SK-N-SH treated with all-trans-retinoic acid at 6 μM for 48 hours (cell line): ENCODE data around the gene CRAT.
A peak's percentile ranks its signal among the peaks of the same experiment; 100 is the strongest.

Source experiments
- ATAC-seq: fragments of 200-7000 bp; cut with Tn5 transposase; 3 replicates; pipeline ENCODE4 v1.9.1; 2020; ENCODE audit warnings: mild to moderate bottlenecking, moderate library complexity
- ARNTL ChIP-seq: fragments of 450-650 bp; formaldehyde crosslinking; IDR thresholded peaks from 2 replicates; pipeline ENCODE4 v1.5.0; 2020; ENCODE audit warnings: low read depth, mild to moderate bottlenecking, moderate library complexity, borderline replicate concordance
- BACH2 ChIP-seq: fragments of 250-450 bp; sonication (Bioruptor Pico); IDR thresholded peaks from 2 replicates; pipeline ENCODE4 v1.9.0; 2021; ENCODE audit warnings: mild to moderate bottlenecking, borderline replicate concordance
- CSDC2 ChIP-seq: fragments of 250-450 bp; sonication (Bioruptor Pico); IDR thresholded peaks from 2 replicates; pipeline ENCODE4 v1.5.0; 2020; ENCODE audit warnings: mild to moderate bottlenecking, moderate library complexity
- ESRRG ChIP-seq: fragments of 250-450 bp; sonication (Bioruptor Pico); IDR thresholded peaks from 2 replicates; pipeline ENCODE4 v1.6.1; 2021; ENCODE audit warnings: mild to moderate bottlenecking
- GLIS3 ChIP-seq: fragments of 250-450 bp; sonication (Bioruptor Pico); IDR thresholded peaks from 2 replicates; pipeline ENCODE4 v1.5.0; 2020; ENCODE audit warnings: mild to moderate bottlenecking, moderate library complexity
- ISL1 ChIP-seq: fragments of 250-450 bp; sonication (Bioruptor Pico); IDR thresholded peaks from 2 replicates; pipeline ENCODE4 v2.1.2; 2022; ENCODE audit warnings: mild to moderate bottlenecking, moderate library complexity
- OSR1 ChIP-seq: fragments of 250-450 bp; sonication (Bioruptor Pico); IDR thresholded peaks from 2 replicates; pipeline ENCODE4 v1.8.0; 2022; ENCODE audit warnings: moderate library complexity, mild to moderate bottlenecking, inconsistent platforms
- PPARA ChIP-seq: fragments of 250-450 bp; sonication (Bioruptor Pico); IDR thresholded peaks from 2 replicates; pipeline ENCODE4 v1.5.0; 2020; ENCODE audit warnings: mild to moderate bottlenecking, borderline replicate concordance
- RARB ChIP-seq: fragments of 250-450 bp; sonication (Bioruptor Pico); IDR thresholded peaks from 2 replicates; pipeline ENCODE4 v1.8.0; 2021; ENCODE audit warnings: mild to moderate bottlenecking, moderate library complexity
- SNAI2 ChIP-seq: fragments of 250-450 bp; sonication (Bioruptor Pico); IDR thresholded peaks from 2 replicates; pipeline ENCODE4 v1.5.0; 2020; ENCODE audit warnings: mild to moderate bottlenecking, moderate library complexity
- TCF4 ChIP-seq: fragments of 250-450 bp; sonication (Bioruptor Pico); IDR thresholded peaks from 2 replicates; pipeline ENCODE4 v1.8.0; 2021; ENCODE audit warnings: mild to moderate bottlenecking, moderate library complexity, borderline replicate concordance
- TOX ChIP-seq: fragments of 250-450 bp; sonication (Bioruptor Pico); IDR thresholded peaks from 2 replicates; pipeline ENCODE4 v1.8.0; 2021; ENCODE audit warnings: mild to moderate bottlenecking, moderate library complexity, borderline replicate concordance
- ZC3H10 ChIP-seq: fragments of 250-450 bp; sonication (Bioruptor Pico); IDR thresholded peaks from 2 replicates; pipeline ENCODE4 v1.5.1; 2021; ENCODE audit warnings: mild to moderate bottlenecking, moderate library complexity
- ZFP3 ChIP-seq: fragments of 250-450 bp; sonication (Bioruptor Pico); IDR thresholded peaks from 2 replicates; pipeline ENCODE4 v1.5.0; 2020; ENCODE audit warnings: mild to moderate bottlenecking, moderate library complexity
- ZFP30 ChIP-seq: fragments of 450-650 bp; formaldehyde crosslinking; IDR thresholded peaks from 2 replicates; pipeline ENCODE4 v1.5.0; 2022; ENCODE audit warnings: mild to moderate bottlenecking, moderate library complexity
- ZNF565 ChIP-seq: fragments of 450-650 bp; formaldehyde crosslinking; conservative IDR thresholded peaks from 2 replicates; pipeline ENCODE4 v1.5.0; 2020; ENCODE audit warnings: low read depth, mild to moderate bottlenecking, moderate library complexity
- ZNF70 ChIP-seq: fragments of 450-650 bp; formaldehyde crosslinking; IDR thresholded peaks from 2 replicates; pipeline ENCODE4 v1.5.0; 2020; ENCODE audit warnings: mild to moderate bottlenecking, moderate library complexity
- ZNF8 ChIP-seq: fragments of 450-650 bp; formaldehyde crosslinking; IDR thresholded peaks from 2 replicates; pipeline ENCODE4 v1.5.0; 2020; ENCODE audit warnings: mild to moderate bottlenecking, moderate library complexity
- TF ChIP-seq, protein P1 (sequence below): fragments of 250-450 bp; sonication (Bioruptor Pico); IDR thresholded peaks from 2 replicates; pipeline ENCODE4 v1.5.1; 2021; ENCODE audit warnings: mild to moderate bottlenecking, moderate library complexity
- TF ChIP-seq, protein P2 (sequence below): fragments of 250-450 bp; sonication (Bioruptor Pico); IDR thresholded peaks from 2 replicates; pipeline ENCODE4 v1.8.0; 2021; ENCODE audit warnings: low read depth, mild to moderate bottlenecking, moderate library complexity, borderline replicate concordance
- TF ChIP-seq, protein P3 (sequence below): fragments of 250-450 bp; sonication (Bioruptor Pico); IDR thresholded peaks from 2 replicates; pipeline ENCODE4 v1.5.1; 2020; ENCODE audit warnings: low read depth, mild to moderate bottlenecking, moderate library complexity
- TF ChIP-seq, protein P4 (sequence below): fragments of 250-450 bp; sonication (Bioruptor Pico); IDR thresholded peaks from 2 replicates; pipeline ENCODE4 v1.8.0; 2020; ENCODE audit warnings: mild to moderate bottlenecking, moderate library complexity, borderline replicate concordance
- TF ChIP-seq, protein P5 (sequence below): fragments of 250-450 bp; sonication (Bioruptor Pico); IDR thresholded peaks from 2 replicates; pipeline ENCODE4 v1.5.0; 2020; ENCODE audit warnings: mild to moderate bottlenecking, moderate library complexity

CRAT gene

DNA sequence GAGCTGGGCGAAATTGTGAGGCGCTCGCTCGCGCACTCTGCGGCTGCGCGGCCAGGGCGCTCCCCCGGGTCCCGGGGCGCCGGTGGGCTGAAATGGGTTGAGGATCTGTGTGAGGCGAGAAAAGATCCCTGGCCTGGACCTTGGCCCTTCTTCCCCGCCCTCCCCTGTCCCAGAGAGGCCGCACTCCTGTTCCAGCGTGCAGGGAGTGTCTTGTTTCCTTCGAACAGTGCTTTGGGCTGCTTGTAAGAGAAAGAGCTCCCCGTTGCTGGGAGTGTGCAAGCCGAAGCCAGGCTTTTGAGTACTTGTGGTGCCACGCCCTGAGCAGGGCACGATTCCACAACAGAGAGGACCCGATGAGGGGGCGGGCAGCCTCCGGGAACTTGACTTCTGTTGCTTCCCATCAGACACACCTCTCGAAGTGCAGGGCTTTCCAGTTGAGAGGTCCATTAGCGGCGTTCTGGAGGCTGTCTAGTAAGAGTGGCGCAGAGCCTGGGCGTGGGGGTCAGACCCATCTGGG, 29.1 kb downstream of the CRAT start:
- TF ChIP-seq, protein P1, sequence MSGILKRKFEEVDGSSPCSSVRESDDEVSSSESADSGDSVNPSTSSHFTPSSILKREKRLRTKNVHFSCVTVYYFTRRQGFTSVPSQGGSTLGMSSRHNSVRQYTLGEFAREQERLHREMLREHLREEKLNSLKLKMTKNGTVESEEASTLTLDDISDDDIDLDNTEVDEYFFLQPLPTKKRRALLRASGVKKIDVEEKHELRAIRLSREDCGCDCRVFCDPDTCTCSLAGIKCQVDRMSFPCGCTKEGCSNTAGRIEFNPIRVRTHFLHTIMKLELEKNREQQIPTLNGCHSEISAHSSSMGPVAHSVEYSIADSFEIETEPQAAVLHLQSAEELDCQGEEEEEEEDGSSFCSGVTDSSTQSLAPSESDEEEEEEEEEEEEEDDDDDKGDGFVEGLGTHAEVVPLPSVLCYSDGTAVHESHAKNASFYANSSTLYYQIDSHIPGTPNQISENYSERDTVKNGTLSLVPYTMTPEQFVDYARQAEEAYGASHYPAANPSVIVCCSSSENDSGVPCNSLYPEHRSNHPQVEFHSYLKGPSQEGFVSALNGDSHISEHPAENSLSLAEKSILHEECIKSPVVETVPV (CRISPR knock-in tag) = no peak
- TF ChIP-seq, protein P2, sequence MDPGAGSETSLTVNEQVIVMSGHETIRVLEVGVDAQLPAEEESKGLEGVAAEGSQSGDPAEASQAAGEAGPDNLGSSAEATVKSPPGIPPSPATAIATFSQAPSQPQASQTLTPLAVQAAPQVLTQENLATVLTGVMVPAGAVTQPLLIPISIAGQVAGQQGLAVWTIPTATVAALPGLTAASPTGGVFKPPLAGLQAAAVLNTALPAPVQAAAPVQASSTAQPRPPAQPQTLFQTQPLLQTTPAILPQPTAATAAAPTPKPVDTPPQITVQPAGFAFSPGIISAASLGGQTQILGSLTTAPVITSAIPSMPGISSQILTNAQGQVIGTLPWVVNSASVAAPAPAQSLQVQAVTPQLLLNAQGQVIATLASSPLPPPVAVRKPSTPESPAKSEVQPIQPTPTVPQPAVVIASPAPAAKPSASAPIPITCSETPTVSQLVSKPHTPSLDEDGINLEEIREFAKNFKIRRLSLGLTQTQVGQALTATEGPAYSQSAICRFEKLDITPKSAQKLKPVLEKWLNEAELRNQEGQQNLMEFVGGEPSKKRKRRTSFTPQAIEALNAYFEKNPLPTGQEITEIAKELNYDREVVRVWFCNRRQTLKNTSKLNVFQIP (CRISPR knock-in tag) = no peak
- TF ChIP-seq ZC3H10 (no peak), OSR1 (no peak)
- ATAC-seq = no peak; the same call in 2 of the 3 replicates

DNA sequence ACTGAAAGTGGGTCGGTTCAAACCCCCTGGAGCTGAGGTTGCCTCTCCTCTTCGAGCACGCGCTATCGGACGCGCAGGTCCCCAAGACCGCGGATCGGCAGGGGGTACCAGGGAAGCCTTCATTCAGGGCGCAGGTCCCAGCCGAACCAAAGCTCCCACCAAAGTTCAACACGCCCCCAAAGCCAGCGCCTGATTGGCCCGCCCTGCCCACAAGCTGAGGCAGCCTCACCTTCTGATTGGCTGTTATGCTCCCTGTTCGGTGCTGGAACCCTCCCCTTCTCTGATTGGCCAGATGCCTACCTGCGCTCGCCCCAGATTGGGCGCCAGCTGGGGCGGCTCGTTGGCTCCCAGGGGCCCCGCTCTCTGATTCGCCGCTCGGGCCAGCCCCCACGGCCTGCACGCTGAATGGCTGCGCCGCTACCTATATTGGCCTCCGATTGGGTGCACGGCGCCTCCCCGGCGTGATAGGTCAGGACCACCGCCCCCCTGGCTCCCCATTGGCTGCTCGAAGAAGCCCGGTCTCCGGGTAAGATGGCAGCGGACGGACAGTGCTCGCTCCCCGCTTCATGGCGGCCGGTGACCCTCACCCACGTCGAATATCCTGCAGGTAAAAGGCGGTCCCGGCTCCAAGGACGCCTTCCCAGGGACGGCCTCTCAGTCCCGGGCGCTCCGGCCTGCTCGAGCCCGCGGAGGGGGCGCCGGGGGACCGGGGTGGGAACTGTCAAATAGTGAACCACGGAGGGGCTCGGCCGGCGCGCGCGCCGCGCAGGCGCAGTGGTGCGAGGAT, 29.8 kb downstream of the CRAT start, which contains the start of gene DOLPP1:
TSS of gene DOLPP1 (plus strand) at position 511 of the 787 bp plus-strand sequence. CDS start at position 532, 21 bp downstream.
- TF ChIP-seq ZC3H10 = no peak
- TF ChIP-seq OSR1 = no peak
- peak; percentile 85; the same call in 1 of the 2 replicates for TF ChIP-seq ARNTL (CRISPR knock-in tag)
- peak; percentile 82; the same call in 1 of the 2 replicates for TF ChIP-seq BACH2 (CRISPR knock-in tag)
- TF ChIP-seq, protein P3, sequence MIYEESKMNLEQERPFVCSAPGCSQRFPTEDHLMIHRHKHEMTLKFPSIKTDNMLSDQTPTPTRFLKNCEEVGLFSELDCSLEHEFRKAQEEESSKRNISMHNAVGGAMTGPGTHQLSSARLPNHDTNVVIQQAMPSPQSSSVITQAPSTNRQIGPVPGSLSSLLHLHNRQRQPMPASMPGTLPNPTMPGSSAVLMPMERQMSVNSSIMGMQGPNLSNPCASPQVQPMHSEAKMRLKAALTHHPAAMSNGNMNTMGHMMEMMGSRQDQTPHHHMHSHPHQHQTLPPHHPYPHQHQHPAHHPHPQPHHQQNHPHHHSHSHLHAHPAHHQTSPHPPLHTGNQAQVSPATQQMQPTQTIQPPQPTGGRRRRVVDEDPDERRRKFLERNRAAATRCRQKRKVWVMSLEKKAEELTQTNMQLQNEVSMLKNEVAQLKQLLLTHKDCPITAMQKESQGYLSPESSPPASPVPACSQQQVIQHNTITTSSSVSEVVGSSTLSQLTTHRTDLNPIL (CRISPR knock-in tag) = no peak
- TF ChIP-seq ISL1 (CRISPR knock-in tag) = 0 out of 2 replicates have a peak, but pooled peaks have one; percentile 8
- no peak for TF ChIP-seq RARB (CRISPR knock-in tag)
- TF ChIP-seq TCF4 = no peak
- no peak for TF ChIP-seq ESRRG (CRISPR knock-in tag)
- TF ChIP-seq, protein P4, sequence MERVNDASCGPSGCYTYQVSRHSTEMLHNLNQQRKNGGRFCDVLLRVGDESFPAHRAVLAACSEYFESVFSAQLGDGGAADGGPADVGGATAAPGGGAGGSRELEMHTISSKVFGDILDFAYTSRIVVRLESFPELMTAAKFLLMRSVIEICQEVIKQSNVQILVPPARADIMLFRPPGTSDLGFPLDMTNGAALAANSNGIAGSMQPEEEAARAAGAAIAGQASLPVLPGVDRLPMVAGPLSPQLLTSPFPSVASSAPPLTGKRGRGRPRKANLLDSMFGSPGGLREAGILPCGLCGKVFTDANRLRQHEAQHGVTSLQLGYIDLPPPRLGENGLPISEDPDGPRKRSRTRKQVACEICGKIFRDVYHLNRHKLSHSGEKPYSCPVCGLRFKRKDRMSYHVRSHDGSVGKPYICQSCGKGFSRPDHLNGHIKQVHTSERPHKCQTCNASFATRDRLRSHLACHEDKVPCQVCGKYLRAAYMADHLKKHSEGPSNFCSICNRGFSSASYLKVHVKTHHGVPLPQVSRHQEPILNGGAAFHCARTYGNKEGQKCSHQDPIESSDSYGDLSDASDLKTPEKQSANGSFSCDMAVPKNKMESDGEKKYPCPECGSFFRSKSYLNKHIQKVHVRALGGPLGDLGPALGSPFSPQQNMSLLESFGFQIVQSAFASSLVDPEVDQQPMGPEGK = no peak
- peak; percentile 76; the same call in 1 of the 2 replicates for TF ChIP-seq ZNF70 (CRISPR knock-in tag)
- TF ChIP-seq ZFP3 = peak; percentile 78; the same call in 1 of the 2 replicates
- TF ChIP-seq, protein P5, sequence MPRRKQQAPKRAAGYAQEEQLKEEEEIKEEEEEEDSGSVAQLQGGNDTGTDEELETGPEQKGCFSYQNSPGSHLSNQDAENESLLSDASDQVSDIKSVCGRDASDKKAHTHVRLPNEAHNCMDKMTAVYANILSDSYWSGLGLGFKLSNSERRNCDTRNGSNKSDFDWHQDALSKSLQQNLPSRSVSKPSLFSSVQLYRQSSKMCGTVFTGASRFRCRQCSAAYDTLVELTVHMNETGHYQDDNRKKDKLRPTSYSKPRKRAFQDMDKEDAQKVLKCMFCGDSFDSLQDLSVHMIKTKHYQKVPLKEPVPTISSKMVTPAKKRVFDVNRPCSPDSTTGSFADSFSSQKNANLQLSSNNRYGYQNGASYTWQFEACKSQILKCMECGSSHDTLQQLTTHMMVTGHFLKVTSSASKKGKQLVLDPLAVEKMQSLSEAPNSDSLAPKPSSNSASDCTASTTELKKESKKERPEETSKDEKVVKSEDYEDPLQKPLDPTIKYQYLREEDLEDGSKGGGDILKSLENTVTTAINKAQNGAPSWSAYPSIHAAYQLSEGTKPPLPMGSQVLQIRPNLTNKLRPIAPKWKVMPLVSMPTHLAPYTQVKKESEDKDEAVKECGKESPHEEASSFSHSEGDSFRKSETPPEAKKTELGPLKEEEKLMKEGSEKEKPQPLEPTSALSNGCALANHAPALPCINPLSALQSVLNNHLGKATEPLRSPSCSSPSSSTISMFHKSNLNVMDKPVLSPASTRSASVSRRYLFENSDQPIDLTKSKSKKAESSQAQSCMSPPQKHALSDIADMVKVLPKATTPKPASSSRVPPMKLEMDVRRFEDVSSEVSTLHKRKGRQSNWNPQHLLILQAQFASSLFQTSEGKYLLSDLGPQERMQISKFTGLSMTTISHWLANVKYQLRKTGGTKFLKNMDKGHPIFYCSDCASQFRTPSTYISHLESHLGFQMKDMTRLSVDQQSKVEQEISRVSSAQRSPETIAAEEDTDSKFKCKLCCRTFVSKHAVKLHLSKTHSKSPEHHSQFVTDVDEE (CRISPR knock-in tag) = peak; percentile 99
- TF ChIP-seq ZFP30 (CRISPR knock-in tag) = peak; percentile 71; the same call in 1 of the 2 replicates
- TF ChIP-seq SNAI2 (CRISPR knock-in tag) = peak; percentile 92; the same call in 1 of the 2 replicates
- TF ChIP-seq PPARA = peak; percentile 98
- TF ChIP-seq, protein P2 (CRISPR knock-in tag) = no peak
- no peak for TF ChIP-seq TOX (CRISPR knock-in tag)
- TF ChIP-seq ZNF565 = peak; percentile 97
- peak; percentile 98 for TF ChIP-seq CSDC2 (CRISPR knock-in tag)
- peak; percentile 69 for TF ChIP-seq ZNF8 (CRISPR knock-in tag)
- TF ChIP-seq GLIS3 = no peak
- TF ChIP-seq, protein P1 (CRISPR knock-in tag) = no peak
- TF ChIP-seq, all 23 proteins: peak for 12
- ATAC-seq = peak; percentile 98
